ENCODE measurements around the gene GGT6.
"Not testable (repeated sequence)": the region's sequence is repeated elsewhere in the genome, so short reads cannot be mapped to it uniquely, and the experiment has no call there.

GGT6 gene, protein sequence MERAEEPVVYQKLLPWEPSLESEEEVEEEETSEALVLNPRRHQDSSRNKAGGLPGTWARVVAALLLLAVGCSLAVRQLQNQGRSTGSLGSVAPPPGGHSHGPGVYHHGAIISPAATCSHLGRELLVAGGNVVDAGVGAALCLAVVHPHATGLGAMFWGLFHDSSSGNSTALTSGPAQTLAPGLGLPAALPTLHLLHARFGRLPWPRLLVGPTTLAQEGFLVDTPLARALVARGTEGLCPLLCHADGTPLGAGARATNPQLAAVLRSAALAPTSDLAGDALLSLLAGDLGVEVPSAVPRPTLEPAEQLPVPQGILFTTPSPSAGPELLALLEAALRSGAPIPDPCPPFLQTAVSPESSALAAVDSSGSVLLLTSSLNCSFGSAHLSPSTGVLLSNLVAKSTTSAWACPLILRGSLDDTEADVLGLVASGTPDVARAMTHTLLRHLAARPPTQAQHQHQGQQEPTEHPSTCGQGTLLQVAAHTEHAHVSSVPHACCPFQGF

DNA sequence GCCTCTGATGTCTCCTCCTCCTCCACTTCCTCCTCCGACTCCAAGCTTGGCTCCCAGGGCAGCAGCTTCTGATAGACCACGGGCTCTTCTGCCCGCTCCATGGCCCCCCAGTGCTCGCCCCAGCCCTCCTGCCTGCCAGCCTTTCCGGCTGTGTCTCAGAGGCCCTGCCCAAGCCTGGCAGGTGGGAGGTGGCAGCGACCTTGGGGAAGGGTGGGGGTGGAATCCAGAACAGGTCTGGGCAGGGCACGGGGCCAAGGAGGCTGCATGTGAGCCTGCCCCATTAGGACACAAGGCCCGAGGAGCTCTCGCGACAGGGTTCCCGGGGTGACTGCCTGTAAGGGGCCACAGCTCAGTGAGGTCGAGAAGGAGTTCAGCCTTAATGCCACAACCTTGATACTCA is at the start of gene GGT6:
TSS of gene GGT6 (minus strand) at position 157 of the 400 bp plus-strand sequence. CDS start at position 101, 56 bp downstream.
- no peak for DNase-seq (ENCODE audit: low spot score)

DNA sequence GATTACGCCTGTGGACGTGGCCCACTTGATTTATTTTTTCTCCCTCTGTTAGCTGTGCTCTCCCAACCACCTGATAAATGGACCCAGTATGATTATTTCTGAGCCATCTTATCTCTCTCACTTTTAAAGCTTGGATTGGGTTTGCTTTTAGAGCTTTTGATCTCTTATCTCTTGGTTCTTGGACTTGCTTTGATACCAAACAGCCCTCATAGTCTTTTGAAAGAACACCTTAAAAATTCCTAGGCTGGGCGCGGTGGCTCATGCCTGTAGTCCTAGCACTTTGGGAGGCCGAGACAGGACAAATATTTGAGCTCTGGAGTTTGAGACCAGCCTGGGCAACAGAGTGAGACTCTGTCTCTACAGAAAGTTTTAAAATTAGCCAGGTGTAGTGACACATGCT is 49.8 kb upstream of the GGT6 start:
- no peak for DNase-seq (ENCODE audit: low spot score)

DNA sequence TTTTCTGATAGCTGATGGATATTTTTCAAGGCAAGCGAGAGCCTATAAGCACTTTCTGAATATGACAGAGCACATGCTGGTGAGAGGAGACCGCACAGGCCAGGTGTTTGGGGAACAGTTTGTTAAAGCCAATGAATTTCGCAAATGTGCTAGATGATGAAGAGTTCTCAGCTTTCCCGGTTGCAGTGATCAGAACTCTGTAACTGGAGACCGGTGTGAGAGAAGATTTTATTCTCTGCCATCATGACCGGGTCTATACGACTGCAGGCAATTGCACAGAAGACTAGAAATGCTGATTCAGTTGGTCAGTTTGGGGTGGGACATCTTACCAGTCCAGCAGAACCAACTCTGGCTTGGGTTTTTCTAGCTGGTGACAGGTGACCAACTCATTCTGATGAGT is 49.4 kb upstream of the GGT6 start:
- no peak for DNase-seq (ENCODE audit: low spot score)

DNA sequence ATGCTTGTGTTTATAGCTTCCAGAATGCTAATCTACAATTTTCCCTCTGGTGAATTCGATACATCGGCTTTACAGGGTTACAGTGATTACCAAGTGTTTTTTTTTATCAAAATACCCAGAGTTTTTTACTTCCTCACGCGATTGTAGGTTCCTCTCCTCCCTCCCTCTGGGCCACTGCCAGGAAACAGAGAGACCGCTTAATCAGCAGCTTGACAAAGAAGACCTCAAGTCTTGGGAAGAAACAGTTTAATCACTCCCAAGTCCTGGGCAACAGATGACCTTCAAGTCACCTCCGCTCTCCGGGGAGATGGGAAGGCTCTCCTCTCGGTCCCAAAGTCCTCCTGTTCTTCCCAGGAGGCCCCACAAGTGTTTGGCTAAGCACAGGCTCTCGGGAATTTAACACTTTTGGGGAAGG is 47.4 kb upstream of the GGT6 start:
- peak; percentile 64 for DNase-seq (ENCODE audit: low spot score)

DNA sequence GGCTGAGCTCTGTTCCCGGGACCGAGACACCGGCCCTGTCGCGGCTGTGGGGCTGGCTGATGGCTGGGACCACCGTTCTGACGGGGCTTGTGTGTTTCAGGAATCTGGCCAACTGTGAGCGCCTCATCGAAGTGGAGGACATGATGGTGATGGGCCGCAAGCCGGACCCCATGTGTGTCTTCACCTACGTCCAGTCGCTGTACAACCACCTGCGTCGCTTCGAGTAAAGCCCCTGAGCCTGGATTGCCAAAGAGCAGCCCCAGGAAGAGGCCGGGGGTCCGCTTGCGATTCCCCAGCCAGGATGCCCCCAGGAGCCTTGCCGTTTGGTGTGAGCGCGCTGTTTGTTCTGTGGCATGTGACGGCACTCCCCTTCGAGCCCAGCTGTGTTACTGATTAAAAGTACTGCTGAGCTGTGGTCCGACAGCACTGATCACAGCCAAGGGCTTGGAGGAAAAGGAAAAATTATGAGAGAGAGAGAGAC is 46.9 kb upstream of the GGT6 start:
- DNase-seq (ENCODE audit: low spot score): peak; percentile 47

DNA sequence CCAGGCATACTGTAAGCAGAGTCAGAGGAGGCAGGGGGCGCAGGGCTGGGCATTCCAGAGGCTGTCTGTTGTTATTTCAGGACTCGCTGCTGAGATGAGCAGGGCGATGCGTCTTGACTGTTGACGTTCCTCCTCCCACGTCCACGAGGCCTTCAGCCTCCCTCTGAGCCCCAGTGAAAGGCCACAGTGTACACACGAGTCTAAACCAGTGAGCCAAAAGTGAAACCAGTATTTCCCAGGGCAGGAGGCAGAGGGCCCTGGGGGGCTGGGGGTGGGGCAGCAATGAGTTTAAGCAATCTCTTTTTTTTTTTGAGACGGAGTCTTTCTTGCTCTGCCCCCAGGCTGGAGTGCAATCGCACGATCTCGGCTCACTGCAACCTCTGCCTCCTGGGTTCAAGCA is 45.4 kb upstream of the GGT6 start:
- DNase-seq (ENCODE audit: low spot score): no peak

DNA sequence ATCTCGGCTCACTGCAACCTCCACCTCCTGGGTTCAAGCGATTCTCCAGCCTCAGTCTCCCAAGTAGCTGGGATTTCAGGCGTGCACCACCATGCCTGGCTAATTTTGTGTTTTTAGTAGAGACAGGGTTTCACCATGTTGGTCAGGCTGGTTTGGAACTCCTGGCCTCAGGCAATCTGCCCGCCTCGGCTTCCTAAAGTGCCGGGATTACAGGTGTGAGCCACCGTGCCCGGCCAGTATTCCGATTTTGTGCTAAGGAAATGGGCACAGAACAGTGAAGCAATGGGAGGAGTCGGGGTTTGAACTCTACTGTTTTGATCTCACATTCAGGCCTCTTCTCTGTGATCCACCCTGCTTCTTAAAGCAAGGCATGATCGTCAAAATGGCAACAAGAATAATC is 44.4 kb upstream of the GGT6 start:
- DNase-seq (ENCODE audit: low spot score): not testable (repeated sequence)

DNA sequence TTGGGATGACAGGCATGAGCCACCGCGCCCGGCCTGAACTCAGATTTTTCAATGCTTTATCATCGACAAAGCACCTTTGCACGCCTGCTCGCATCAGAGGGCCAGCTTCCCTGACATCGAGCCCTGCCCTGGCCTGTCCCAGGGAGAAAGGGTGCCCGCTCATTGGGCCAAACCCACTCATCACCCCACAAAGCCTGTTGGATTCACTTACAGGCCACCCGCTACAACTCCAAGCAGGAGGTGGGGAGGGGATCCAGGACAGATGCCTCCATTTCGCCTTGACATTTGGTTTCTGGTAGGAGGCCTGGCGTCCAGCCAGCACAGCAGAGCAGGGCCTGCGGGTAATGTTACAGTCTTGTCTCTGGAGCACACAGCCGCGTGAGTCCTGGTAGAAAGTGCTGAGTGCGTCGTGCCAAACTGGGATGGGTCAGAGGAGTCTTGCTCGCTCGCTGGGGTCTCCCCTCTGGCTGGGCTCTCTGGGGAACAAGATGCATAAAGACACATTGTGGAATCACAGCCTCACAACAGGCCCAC is 43.8 kb upstream of the GGT6 start:
- peak; percentile 19 for DNase-seq (ENCODE audit: low spot score)

DNA sequence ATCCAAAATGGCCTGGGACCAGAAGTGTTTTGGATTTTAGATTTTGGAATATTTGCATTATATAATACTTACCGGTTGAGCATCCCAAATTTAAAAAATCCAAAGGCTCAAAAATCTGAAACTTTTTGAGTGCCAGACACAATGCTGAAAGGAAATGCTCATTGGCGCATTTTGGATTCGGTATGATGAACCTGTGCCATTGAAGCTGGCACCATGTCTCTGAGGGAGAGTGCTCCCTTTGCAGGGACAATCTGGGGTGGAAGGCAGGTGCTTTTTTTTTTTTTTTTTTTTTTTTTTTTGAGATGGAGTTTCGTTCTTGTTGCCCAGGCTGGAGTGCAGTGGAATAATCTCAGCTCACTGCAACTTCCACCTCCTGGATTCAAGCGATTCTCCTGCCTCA is 41.7 kb upstream of the GGT6 start:
- DNase-seq (ENCODE audit: low spot score): no peak

DNA sequence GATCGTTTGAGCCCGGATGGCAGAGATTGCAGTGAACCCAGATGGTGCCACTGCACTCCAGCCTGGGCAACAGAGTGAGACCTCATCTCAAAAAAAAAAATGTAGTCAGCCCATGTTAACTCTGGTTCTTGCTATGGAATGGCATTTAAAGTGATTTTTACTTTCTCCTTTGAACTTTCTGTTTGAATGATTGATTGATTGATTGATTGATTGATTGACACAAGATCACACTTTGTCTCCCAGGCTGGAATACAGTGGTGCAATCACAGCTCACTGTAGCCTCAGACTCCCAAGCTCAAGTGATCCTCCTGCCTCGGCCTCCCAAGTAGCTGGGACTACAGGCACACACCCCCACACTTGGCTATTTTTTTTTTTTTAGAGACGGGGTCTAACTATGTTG is 40.9 kb upstream of the GGT6 start:
- no peak for DNase-seq (ENCODE audit: low spot score)

DNA sequence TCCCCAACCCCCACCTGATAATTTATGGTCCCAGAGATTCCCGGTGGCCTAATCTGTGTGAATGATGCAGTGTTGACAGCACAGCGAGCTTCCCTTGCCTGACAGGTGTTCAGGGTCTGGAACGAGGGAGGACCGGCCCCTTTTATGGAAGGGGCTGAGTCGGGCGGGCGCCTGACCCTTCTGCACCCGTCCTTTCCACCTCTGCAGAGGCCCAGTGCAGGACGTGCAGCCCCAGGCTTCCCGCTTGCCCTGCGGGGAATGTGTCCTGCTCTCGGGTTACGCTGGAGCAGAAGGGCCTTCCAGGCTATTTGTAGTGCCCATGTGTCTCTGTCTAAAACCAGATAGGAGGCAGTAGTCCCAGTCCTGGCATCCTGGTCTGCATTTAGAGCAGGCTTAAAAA is 40.2 kb upstream of the GGT6 start:
- no peak for DNase-seq (ENCODE audit: low spot score)

DNA sequence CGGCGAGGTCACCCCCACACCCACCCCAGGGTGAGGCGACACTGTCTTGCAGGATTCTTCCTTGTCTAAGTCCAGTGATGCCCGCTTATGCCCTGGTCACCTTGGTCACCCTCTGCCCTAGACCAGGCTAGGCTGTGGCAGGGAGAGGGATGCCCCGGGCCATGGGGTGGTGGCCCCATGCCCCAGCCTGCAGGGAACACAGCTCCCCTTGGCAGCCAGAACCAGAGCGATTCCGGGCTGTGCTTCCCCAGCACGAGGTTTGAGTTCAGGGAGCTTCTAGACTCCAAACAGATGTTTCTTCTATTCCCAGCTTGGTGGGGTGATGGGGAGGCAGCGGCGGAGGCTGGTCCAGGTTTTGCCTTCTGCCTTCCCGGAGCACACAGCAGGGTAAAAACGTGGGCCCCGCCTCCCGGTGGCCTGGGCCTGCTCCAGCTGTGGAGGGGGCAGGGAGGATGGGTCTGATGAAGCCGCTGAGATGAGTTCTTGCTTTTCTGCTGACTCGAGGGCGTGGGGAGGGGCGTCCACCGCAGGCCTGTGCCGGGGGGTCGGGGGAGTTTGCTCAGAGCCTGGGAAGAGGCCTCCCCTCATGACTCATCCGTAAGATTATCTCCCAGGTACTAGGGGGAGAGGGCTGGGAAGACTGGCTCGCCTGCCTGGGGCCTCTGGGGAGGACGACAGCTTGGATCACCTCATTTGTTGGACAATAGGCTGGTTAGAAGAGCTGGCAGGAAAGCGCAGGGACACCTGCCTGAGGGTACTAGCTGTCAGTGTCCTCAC is 39.3 kb upstream of the GGT6 start:
- DNase-seq (ENCODE audit: low spot score): no peak

DNA sequence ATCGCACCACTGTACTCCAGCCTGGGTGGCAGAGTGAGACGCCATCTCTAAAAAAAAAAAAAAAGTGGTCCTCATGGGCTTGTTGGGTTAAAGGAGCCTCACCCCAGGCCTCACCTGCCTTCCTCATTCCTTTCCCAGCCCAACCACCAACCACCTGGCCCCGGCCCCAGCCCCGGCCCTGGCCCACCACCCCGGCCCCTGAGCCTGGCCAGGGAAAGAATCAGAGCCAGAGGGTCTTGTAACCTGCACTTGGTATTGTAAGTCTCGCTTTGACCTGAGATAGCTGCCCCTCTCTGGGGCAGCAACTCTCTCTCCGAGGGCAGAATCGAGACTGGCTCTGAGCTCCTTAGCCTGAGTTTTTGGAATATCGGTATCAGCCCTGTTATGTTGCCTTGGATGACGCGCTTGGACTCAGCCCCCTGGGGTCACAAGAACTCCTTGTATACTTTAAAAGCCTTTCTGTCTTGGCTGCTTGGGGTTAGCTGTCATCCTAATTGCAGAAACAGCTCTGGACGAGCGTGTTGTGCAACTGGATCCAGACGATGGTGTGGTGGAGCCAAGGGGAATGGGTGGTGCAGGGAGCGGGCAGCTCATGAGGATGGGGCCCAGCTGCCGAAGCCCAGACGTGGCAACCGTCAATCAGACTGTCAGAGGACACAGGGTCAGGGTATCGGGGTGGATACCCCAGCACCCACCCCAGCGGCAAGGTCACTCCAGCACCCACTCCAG is 38.6 kb upstream of the GGT6 start:
- no peak for DNase-seq (ENCODE audit: low spot score)

DNA sequence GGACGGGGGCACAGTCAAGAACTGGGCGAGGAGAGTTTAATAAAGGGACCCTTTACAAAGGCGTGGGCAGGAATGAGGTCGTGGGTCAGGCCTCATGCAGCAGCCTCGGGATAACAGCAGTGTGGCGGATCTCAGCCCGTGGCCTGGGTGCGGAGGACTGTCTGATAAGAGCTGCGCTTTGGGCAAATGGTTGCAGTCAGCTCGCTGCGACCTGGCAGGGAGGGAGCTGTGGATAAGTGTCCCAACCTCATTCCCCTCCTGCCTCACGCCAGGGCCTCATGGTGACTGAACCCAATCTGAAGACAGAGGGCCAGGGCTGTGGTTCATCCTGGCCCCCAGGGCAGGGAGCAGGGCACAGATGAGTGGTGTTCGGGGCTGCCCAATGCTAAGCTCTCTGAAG is 37.6 kb upstream of the GGT6 start:
- DNase-seq (ENCODE audit: low spot score): no peak

DNA sequence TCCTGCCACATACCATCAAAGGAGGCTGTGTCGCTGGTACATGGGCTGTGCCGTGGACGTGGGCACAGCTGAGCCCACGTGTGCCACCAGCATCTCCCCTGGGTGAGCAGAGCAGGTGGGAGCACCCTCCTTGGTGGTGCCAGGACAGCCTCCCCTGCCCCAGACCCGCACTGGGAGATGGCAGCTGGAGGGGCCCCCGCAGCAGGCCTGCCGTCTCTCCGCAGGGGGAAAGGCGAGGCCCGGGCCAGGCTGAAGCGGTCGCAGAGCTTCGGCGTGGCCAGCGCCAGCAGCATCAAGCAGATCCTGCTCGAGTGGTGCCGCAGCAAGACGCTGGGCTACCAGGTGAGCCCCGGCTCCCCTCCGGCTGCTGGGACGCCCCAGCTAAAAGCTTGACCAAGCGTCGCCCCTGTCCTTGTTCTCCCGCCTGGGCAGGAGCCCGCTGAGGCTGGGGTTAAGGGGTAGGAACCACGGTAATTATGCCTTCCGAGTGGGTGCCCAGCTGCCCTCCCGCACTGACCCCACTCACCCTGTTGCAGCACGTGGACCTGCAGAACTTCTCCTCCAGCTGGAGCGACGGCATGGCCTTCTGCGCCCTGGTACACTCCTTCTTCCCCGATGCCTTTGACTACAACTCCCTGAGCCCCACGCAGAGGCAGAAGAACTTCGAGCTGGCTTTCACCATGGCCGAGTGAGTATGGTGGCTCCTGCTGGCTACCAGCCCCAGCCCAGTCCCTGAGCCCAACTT is 36.4 kb upstream of the GGT6 start:
- no peak for DNase-seq (ENCODE audit: low spot score)

DNA sequence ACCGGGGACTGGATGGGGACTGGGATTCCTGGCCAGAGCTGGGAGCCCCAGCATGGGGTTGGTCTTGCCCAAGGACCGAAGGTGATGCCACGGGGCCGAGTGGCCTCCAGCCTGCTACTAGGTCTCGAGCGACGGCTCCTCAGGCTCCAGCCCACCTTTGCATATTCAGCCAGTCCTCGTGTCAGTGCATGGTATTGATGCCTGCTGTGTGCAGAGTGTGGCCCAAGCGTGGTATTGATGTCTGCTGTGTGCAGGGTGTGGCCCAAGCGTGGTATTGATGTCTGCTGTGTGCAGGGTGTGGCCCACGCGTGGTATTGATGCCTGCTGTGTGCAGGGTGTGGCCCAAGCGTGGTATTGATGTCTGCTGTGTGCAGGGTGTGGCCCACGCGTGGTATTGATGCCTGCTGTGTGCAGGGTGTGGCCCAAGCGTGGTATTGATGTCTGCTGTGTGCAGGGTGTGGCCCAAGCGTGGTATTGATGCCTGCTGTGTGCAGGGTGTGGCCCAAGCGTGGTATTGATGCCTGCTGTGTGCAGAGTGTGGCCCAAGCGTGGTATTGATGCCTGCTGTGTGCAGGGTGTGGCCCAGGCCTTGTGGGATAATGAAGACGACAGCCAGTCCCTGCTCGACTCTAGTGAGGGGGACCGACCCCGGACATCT is 35.4 kb upstream of the GGT6 start:
- DNase-seq (ENCODE audit: low spot score): not testable (repeated sequence)

DNA sequence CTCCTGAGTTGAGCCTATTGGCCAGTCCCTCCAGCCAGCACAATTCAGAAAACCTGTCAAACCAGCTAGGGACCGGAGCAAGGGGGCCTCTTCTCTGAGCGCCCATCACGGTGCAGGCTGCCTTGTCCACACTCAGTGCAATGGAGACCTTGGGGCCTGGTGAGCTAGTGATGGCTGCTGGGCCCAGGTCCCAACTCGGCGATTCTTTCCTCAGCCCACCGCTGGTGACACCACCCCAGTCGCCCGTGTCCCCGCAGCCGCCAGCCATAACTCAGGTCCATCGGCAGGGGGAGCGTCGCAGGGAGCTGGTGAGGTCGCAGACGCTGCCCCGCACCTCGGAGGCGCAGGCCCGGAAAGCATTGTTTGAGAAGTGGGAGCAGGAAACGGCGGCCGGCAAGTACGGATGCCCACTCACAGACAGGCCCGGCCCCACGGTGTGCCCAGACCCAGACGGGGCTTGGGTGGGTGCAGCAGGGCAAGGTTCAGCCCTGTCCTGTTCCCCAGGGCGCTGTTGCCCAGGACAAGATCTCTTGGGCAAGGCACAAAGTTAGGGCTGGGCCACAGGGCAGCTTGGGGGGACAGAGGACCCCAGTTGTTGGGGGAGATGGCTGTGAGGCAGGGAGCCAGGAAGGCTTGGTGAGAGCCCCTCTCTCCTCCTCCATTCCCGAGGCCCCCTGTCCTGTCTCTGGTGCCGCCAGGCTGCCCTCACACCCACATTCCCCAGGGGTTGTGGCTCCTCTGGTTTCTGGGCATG is 34.7 kb upstream of the GGT6 start:
- DNase-seq (ENCODE audit: low spot score): no peak

DNA sequence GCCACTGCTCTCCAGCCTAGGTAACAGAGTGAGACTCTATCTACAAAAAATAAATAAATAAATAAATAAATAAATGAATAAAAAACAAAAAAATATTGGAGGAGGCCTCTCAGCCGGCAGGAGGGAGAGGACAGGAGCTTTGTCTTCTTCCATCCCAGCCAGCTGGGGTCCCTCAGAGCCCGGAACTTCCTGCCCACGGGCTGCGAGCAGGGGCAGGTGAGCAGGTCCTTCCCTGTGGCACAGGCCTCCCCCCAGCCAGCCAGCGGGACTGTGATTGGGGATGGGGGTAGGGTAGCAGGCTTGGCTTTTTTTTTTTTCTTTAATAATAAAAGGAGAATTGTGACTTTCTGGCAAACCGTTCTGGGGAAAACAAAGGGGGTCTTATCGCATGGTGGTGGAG is 34.0 kb upstream of the GGT6 start:
- DNase-seq (ENCODE audit: low spot score): no peak

DNA sequence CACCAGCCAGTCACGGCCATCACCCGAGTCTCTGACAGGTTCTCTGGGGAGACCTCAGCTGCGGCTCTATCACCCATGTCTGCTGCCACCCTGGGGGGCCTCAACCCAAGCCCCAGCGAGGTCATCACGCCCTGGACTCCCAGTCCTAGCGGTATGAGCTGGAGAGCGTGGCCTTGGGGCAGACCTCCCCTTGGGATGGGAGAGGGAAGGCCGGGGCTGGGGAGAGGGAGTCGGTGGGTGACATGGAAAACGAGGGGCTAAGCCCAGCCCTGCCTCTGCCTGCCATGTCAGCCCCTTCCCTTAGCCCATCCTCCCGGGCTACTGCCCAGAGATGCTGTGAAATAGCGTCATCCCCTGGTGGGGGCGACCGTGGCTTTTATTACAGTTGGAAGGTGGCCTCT is 32.6 kb upstream of the GGT6 start:
- DNase-seq (ENCODE audit: low spot score): no peak
